ENCODE results near the gene LTN1. TPM values are rescaled to one million over a fixed set of nuclear protein-coding genes. Genes with fewer than 3 reads are reported as not detected.
A peak's percentile ranks its signal among the peaks of the same experiment; 100 is the strongest.

LTN1 gene
- total and polyA plus RNA-seq, 2 of the 13 experiments (the other 11 are each of a cell fraction or from before 2014, with no cell fraction given): 6.7 to 24.6 TPM

DNA sequence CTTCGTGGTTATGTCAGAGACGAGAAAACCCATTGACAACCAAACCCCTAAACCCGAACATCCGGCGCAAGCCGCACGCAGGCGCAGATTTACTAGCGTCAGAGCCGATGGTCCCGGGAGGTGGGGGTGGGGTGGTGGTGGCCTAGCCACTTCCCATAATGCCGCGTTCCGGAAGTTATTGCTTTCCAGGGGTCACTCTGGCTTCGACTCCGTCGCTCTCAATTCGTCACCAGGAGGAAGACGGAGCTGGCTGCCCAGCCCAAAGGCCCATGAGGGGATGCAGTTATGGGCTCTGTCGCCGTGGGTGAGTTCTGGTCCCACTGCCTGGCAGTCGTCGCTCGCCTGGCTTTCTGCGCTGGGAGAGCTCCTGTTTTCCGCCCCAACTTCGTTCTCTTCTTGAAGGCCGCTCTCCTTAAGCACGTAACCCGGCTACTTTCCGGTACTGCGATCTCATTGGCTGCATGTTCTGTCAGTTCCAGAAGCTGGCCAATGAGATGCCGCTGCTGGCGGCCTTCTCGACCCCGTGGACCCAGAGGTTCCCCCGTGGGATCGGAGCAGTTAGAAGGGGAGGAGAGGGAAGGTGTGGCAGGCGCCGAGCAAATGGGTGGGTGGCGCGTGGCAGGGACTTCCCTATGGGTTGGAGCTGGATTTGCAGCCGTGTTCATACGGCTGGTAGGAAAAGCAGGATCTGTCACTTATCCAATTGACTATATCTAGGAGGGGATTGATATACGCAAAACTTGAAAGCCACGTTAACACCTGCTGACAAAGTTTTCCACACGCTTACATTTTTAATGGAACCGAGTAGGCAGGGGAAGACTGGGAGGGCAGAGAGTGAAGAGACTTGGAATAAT is 32.0 kb upstream of the LTN1 start, which contains the start of gene USP16 (continued):
- no peak for TF ChIP-seq RARG (CRISPR knock-in tag; IDR thresholded peaks at IDR 0.05; ENCODE audit: low read depth)
- TF ChIP-seq ZNF142 (CRISPR knock-in tag; IDR thresholded peaks at IDR 0.05): peak; percentile 82
- TF ChIP-seq SP140L (CRISPR knock-in tag; IDR thresholded peaks at IDR 0.05; ENCODE audit: borderline replicate concordance): no peak
- TF ChIP-seq MED8 (CRISPR knock-in tag; IDR thresholded peaks at IDR 0.05; ENCODE audit: insufficient replicate concordance): no peak
- TF ChIP-seq ZNF773 (CRISPR knock-in tag; IDR thresholded peaks at IDR 0.05; ENCODE audit: borderline replicate concordance): no peak
- no peak for TF ChIP-seq ZNF841 (CRISPR knock-in tag; IDR thresholded peaks at IDR 0.05; ENCODE audit: borderline replicate concordance)
- no peak for TF ChIP-seq SOX6 (IDR thresholded peaks at IDR 0.05)
- peak; percentile 23 for TF ChIP-seq SOX6 (CRISPR knock-in tag; IDR thresholded peaks at IDR 0.05)
- TF ChIP-seq YY1 (IDR thresholded peaks at IDR 0.05; ENCODE audit: insufficient read depth, insufficient replicate concordance, low read depth, low read length): no peak
- TF ChIP-seq SIX1 (CRISPR knock-in tag; IDR thresholded peaks at IDR 0.05; ENCODE audit: borderline replicate concordance): no peak
- TF ChIP-seq MIER3 (CRISPR knock-in tag; IDR thresholded peaks at IDR 0.05; ENCODE audit: borderline replicate concordance): 0 out of 2 replicates have a peak, but pooled peaks have one; percentile 52
- TF ChIP-seq EEA1 (CRISPR knock-in tag; IDR thresholded peaks at IDR 0.05; ENCODE audit: borderline replicate concordance): no peak
- no peak for TF ChIP-seq ZC3H4 (CRISPR knock-in tag; IDR thresholded peaks at IDR 0.05; ENCODE audit: borderline replicate concordance)
- no peak for TF ChIP-seq JUN (CRISPR knock-in tag; IDR thresholded peaks at IDR 0.05)
- no peak for TF ChIP-seq GATA4 (IDR thresholded peaks at IDR 0.05; ENCODE audit: borderline replicate concordance, low read depth)
- peak; percentile 75; the same call in 1 of the 2 replicates for TF ChIP-seq THAP9 (CRISPR knock-in tag; IDR thresholded peaks at IDR 0.05; ENCODE audit: borderline replicate concordance)
- TF ChIP-seq ZNF274 (CRISPR knock-in tag; IDR thresholded peaks at IDR 0.05): no peak; the same call in 1 of the 2 replicates
- no peak; the same call in 1 of the 2 replicates for TF ChIP-seq ZNF530 (CRISPR knock-in tag; IDR thresholded peaks at IDR 0.05; ENCODE audit: low read depth)
- no peak for TF ChIP-seq IRX3 (CRISPR knock-in tag; IDR thresholded peaks at IDR 0.05; ENCODE audit: borderline replicate concordance, low read depth)
- TF ChIP-seq BHLHE40 (IDR thresholded peaks at IDR 0.05; ENCODE audit: low read length): peak; percentile 1; the same call in 1 of the 2 replicates
- TF ChIP-seq ZNF678 (CRISPR knock-in tag; IDR thresholded peaks at IDR 0.05): no peak

Measured in HepG2 (cell line).